ENCODE measurements around the gene RAPH1.

DNA sequence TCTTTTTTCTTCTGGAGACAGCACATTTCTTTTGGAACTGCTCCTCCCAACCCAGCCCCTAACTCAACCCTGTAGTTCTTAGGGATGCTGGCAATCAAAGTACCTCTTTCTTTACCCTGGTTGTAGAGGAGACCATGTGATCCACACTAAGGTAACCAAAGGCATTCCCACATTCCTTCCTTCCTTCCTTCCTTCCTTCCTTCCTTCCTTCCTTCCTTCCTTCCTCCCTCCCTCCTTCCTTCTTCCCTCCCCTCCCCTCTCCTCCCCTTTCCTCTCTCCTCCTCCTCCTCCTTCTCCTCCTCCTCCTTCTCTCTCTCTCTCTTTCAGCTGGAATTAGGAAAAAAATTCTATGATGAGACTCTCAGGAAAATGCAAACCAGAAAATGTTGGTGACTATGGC is 13.8 kb upstream of the RAPH1 start:
- TF ChIP-seq POLR2AphosphoS5 (IDR thresholded peaks at IDR 0.05; ENCODE audit: borderline replicate concordance, low read depth, low read length) (peak; percentile 47; the same call in 1 of the 2 replicates), EZH2 (IDR thresholded peaks at IDR 0.05) (no peak)
